Heart right ventricle (tissue), 16 donors: ENCODE results near the gene ERMAP. TPM values are rescaled to one million over a fixed set of nuclear protein-coding genes. Genes with fewer than 3 reads are reported as not detected.

Experiments
- ATAC-seq, 8 donors: fragments of 200-7000 bp; cut with Tn5 transposase; one replicate each; pipeline ENCODE4 v1.9.1; 2020; ENCODE audit warnings: mild to moderate bottlenecking in 8 of 8, moderate library complexity in 8 of 8, moderate number of reproducible peaks in 1 of 8
- DNase-seq, 2 donors: peaks; one replicate each; pipeline ENCODE4 v3.0.0-alpha.2; 2020
- H3K27ac ChIP-seq, 10 donors: fragments of 200-600 bp; sonication (generic) in 2 of 10; one replicate each; pipeline versions ENCODE4 v1.5.0 to v1.8.0; 2020 to 2022; ENCODE audit warnings: mild to moderate bottlenecking in 3 of 10
- H3K27me3 ChIP-seq, 7 donors: fragments of 200-600 bp; one replicate each; pipeline ENCODE4 v1.8.0; 2021 to 2022; ENCODE audit warnings: mild to moderate bottlenecking in 2 of 7
- H3K36me3 ChIP-seq, 9 donors: fragments of 200-600 bp; sonication (generic) in 1 of 9; one replicate each; pipeline versions ENCODE4 v1.5.0 to v1.8.0; 2020 to 2022; ENCODE audit warnings: mild to moderate bottlenecking in 2 of 9
- H3K4me1 ChIP-seq, 9 donors: fragments of 200-600 bp; sonication (generic) in 1 of 9; one replicate each; pipeline versions ENCODE4 v1.5.0 to v1.8.0; 2020 to 2022; ENCODE audit warnings: mild to moderate bottlenecking in 4 of 9
- H3K4me3 ChIP-seq, 10 donors: fragments of 200-600 bp; sonication (generic) in 2 of 10; one replicate each; pipeline versions ENCODE4 v1.5.0 to v1.8.0; 2020 to 2022; ENCODE audit warnings: mild to moderate bottlenecking in 7 of 10, moderate library complexity in 2 of 10
- H3K9me3 ChIP-seq, 11 donors: fragments of 200-600 bp in 10 of 11; sonication (generic) in 2 of 11; one replicate each; pipeline versions ENCODE4 v1.5.0 to v1.8.0; 2013 to 2022; ENCODE audit warnings: mild to moderate bottlenecking in 2 of 11, control low read depth in 1 of 11, moderate library complexity in 1 of 11
- CTCF ChIP-seq, 9 donors: fragments of 200-600 bp; sonication (generic) in 2 of 9; IDR thresholded peaks; one replicate each; pipeline versions ENCODE4 v1.5.0 to v1.8.0; 2021 to 2022; ENCODE audit warnings: antibody characterized with exemption in 9 of 9, mild to moderate bottlenecking in 5 of 9, moderate library complexity in 1 of 9
- WGBS, 2 donors: extraction: QIAGEN DNeasy Blood & Tissue Kit; methylation state at CpG; one replicate each; pipeline ENCODE4 v1.1.7; 2013; ENCODE audit warnings: inconsistent platforms in 1 of 2; 5-methylcytosine and 5-hydroxymethylcytosine counted together
- intact Hi-C, 10 donors: fragments of 100-400 bp; cut with DNase I; formaldehyde crosslinking; loops; one replicate each; pipeline versions ENCODE4 v1.11.1 to v1.14.2; 2022
- polyA plus RNA-seq, 2 donors: library from polyadenylated mRNA; stranded (reverse); fragments of 200-250 nt; gene quantifications; one replicate each; pipeline ENCODE4 v1.2.3, GENCODE V29; 2013
- total RNA-seq, 10 donors: library from RNA; stranded (reverse); fragmentation: NEBNext Ultra II Directional in 3 of 10; extraction: Animal tissue kit (Norgen Biotek cat#: 25700) in 3 of 10; gene quantifications; one replicate each; pipeline versions ENCODE4 v1.2.1 to v1.2.4, GENCODE V29; 2021 to 2023
- donor health status: Arrhythmogenic right ventricular cardiomyopathy.
- donor health status: ischemic (EF 13 %, LVEDD 7.1; RV severe dilation, severe dysfunction).
- donor health status: healthy with polysubstance abuse.
- donor health status: DM: no; HTN: yes; CAD: no.
- donor health status: DM: no; HTN: no; CAD: no.
- donor health status: ischemic (EF 25% LVEDD 6.9; RV normal size, moderate dysfunction).
- donor health status: ischemic (EF 25% LVEDD 5.7; RV mildly dilated, moderate dysfunction).
- donor health status: healthy.
- donor health status: DM: yes; HTN: yes; CAD: no.
- donor health status: Ischemic cardiomyopathy.
- donor health status: ischemic (EF 35%, LVEDD 5.7; RV mildly dilated, moderate dysfunction).
- donor health status: nonischemic (EF 11% LVEDD 7.7; RV severe dilation, severe dysfunction).
- donor health status: DM: yes; HTN: yes; CAD: no.
- donor health status: PGD.
- donor health status: ischemic (EF 29% LVEDD 5.4; RV normal size, mild dysfunction).
- donor health status: nonischemic (EF 23%, LVEDD 6.1; RV moderate dilation, normal function).

ERMAP gene
- total and polyA plus RNA-seq, 12 donors, result 1.4 to 6.1 (median 5.0) TPM

- ATAC-seq, result no peak
- Histone ChIP-seq H3K36me3 (peaks cover 0 to 4% (median 0%) of the 10 kb centered on the region in 9 donors), H3K27me3 (no peaks in the 10 kb centered on the region), H3K4me1 (peaks cover 0 to 20% (median 4%) of the 10 kb centered on the region in 9 donors), H3K9me3 (no peaks in the 10 kb centered on the region), H3K4me3 (no peak overlapping the region), H3K27ac (no peak overlapping the region)
- no peak for TF ChIP-seq CTCF (IDR thresholded peaks at IDR 0.05)
- no peak for DNase-seq
- intact Hi-C loops, result no loop called here
- 64 to 67% methylated on average over 2 of the region's 2 CpGs for WGBS, 2 donors
These were observed 6.0 kb downstream of the ERMAP start for GRCh38 chr1:42822800-42823392.

- 95 to 96% methylated on average over 4 of the region's 4 CpGs for WGBS, 2 donors
These were observed 7.6 kb downstream of the ERMAP start for GRCh38 chr1:42824481-42825035.

GRCh38 chr1:42825036-42825851 is 8.3 kb downstream of the ERMAP start:
- H3K36me3 ChIP-seq, result peaks cover 0 to 24% (median 0%) of the 10 kb centered on the region in 9 donors
- DNase-seq, result no peak
- no peaks in the 10 kb centered on the region for H3K27me3 ChIP-seq
- no peak overlapping the region for H3K27ac ChIP-seq
- intact Hi-C loops, result no loop called here
- peaks cover 0 to 14% (median 0%) of the 10 kb centered on the region in 9 donors for H3K4me1 ChIP-seq
- no peak for ATAC-seq
- no peaks in the 10 kb centered on the region for H3K9me3 ChIP-seq
- no peak overlapping the region for H3K4me3 ChIP-seq
- TF ChIP-seq CTCF (IDR thresholded peaks at IDR 0.05), result no peak
- 75 to 77% methylated on average over 10 of the region's 10 CpGs for WGBS, 2 donors

More at GRCh38 chr1:42824481-42825035, 7.6 kb downstream of the ERMAP start:
- H3K27me3 ChIP-seq, result no peaks in the 10 kb centered on the region
- no peak overlapping the region for H3K27ac ChIP-seq
- peaks cover 0 to 14% (median 0%) of the 10 kb centered on the region in 9 donors for H3K4me1 ChIP-seq
- intact Hi-C loops, result no loop called here
- TF ChIP-seq CTCF (IDR thresholded peaks at IDR 0.05), result no peak
- no peak overlapping the region for H3K4me3 ChIP-seq
- ATAC-seq, result no peak
- H3K9me3 ChIP-seq, result no peaks in the 10 kb centered on the region
- peaks cover 0 to 17% (median 0%) of the 10 kb centered on the region in 9 donors for H3K36me3 ChIP-seq
- DNase-seq, result no peak

DNA sequence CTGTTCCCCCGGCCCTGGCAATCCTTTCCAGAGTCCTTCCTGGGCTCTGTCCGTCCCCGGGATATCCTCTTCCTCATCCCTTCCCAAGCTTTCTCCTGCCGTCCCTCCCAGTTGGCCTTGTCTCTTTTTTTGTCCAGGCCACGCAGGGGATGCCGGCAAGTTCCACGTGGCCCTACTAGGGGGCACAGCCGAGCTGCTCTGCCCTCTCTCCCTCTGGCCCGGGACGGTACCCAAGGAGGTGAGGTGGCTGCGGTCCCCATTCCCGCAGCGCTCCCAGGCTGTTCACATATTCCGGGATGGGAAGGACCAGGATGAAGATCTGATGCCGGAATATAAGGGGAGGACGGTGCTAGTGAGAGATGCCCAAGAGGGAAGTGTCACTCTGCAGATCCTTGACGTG is 13.7 kb downstream of the ERMAP start:
- intact Hi-C loops, result no loop called here
- no peaks in the 10 kb centered on the region for H3K27me3 ChIP-seq
- no peak overlapping the region for H3K27ac ChIP-seq
- no peaks in the 10 kb centered on the region for H3K4me1 ChIP-seq
- H3K4me3 ChIP-seq, result no peak overlapping the region
- no peak for ATAC-seq
- TF ChIP-seq CTCF (IDR thresholded peaks at IDR 0.05), result no peak
- DNase-seq, result no peak
- H3K36me3 ChIP-seq, result peaks cover 0 to 34% (median 0%) of the 10 kb centered on the region in 9 donors
- 88 to 91% methylated on average over 17 of the region's 17 CpGs for WGBS, 2 donors
- no peaks in the 10 kb centered on the region for H3K9me3 ChIP-seq
